ENCODE data around the gene CAMTA1.
"Not testable (repeated sequence)": the region's sequence is repeated elsewhere in the genome, so short reads cannot be mapped to it uniquely, and the experiment has no call there.

The CAMTA1 gene

GRCh38 chr1:7372477-7373120 lies 587.3 kb downstream of the CAMTA1 start:
- DNase-seq (ENCODE audit: low spot score): no peak

DNA sequence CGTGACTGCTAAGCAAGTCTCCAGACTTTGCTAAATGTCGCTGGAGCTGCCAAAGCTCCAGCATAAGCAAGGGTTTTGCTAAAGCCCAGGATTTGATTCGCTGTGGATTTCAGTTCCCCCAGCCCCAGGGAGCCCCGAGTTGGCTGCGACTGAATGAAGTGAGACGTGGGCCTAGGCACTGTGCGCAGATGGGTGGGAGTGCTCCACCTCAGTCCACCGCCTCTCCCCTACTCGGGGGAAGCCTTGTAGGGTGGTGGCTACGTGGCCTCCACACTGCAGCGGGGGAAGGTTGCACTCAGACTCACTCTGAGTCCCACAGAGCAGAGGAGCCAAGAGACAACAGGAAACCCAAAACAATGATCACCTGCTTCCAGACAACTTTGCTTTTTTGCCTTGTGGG lies 588.0 kb downstream of the CAMTA1 start:
- no peak for DNase-seq (ENCODE audit: low spot score)

DNA sequence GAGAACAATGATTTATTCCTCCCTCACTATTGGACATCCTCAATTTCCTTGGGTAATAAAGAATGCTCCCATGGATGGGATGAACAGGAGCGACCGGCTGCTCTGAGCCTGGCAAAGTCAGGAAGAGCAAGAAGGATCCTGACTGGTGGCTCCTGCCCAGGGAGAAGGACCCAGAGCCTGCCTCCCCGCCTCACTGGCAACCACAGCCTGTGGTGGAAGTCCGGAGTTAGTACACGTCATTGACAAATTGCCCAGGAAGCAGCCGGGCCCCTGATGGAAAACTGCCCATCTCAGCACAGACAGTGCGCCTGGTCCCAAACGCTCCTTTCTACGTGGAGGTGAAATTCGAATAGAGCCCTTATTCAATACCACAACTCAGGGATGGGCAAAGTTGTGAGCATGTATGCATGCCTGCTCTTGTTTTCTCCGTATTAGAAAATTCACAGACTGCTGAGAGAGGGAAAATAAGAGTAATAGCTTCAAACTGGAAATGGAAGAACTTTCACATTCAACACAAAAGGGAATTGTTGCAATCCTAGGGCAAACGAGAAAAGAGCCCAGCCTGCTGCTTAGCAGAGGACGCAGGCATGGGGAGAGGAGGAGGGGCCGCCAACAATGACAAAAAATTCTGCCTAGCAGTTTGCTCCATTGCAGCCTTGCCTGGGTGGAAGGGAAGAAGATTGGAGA lies 588.8 kb downstream of the CAMTA1 start:
- no peak for DNase-seq (ENCODE audit: low spot score)

DNA sequence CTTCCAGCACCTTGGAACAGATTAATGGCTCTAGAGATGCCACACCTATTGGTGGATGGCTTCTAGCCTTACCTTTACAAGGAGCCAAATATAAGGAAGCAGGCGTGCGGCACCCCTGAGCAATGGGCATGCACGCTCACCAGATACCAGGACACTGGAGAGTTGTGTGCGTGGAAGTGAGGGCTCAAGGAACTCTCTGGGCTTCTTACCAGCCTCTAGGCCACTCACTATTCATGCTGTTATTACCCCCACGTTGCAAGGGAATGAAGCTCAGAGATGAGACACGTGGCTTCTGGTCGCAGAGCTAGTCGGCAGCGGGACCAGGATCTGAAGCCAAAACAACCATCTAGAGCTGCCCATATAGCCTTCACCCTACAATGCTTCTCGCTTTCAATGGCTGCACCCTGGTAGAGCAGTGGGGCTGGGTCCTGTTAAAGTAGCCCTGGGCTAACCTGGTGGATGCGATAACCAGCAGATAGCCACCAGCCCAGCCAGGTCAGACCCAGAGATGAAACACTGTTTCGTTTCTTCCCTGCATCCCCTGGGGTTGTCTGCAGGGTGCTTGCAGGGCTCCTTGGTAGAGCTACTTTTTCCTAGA lies 589.4 kb downstream of the CAMTA1 start:
- no peak for DNase-seq (ENCODE audit: low spot score)

DNA sequence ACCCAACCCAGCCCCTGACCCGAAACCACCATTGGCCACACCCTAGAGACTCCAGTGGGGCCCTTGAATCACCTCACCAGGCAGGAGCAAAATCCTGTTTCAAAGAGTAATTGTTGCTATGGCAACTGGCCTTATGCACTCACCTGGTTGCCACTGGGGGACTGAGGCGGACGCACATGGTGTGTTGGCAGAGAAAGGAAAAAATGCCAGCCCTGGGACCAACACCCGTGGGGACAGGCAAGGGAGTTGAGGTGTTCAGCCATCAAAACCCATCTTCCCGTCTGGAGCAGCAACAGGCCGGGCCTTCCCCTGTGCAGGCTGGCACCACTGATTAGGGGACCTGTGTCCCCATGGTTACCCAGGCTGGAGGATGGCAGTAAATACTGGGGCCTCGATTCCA lies 590.1 kb downstream of the CAMTA1 start:
- no peak for DNase-seq (ENCODE audit: low spot score)

GRCh38 chr1:7375781-7376660 lies 590.8 kb downstream of the CAMTA1 start:
- no peak for DNase-seq (ENCODE audit: low spot score)

DNA sequence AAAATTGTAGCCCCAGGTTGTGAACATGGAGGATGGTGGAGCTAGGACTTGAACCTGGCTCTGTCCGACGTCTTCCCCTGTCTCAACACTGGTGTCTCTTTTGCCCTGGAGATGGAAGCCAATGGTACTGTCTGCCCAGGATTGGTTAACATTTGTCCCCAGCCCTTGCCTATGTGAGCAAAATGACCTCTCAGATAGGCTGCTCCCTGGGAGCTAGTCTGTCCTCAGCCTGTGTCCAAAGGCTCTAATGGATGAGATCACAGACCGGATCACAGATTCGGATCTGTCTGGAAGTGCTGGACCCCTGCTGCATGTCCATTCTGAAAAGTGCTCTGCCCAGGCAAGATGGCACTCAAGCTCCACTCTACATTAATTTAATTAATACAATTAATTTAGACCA lies 591.4 kb downstream of the CAMTA1 start:
- DNase-seq (ENCODE audit: low spot score): no peak

GRCh38 chr1:7378346-7379130 lies 593.3 kb downstream of the CAMTA1 start:
- no peak for DNase-seq (ENCODE audit: low spot score)

DNA sequence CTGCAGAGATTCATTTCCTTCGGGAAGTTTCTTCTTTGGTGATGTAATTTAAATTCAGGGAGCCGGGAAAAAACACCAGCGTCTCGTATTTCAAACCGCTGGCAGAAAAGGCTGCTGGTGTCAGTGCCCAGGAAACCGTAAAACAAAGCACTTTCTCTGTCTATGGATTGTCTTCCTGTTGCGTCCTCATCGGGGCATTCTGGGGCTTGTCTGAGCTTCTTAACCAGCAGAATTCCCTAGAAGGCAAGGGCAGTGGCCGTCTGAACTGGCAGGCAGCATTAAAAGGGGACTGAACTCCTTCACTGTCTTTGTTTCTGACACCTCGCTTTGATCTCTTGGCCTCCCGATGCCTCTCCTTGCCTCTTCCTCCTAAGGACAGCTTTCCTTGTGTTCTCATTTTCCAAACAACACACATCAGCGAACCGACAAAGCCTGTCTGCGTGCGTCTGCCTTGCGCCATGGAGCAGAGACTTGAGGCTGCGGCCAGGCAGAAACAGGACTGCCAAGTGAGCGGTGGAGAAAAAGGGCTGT lies 594.3 kb downstream of the CAMTA1 start:
- DNase-seq (ENCODE audit: low spot score): peak; percentile 81

DNA sequence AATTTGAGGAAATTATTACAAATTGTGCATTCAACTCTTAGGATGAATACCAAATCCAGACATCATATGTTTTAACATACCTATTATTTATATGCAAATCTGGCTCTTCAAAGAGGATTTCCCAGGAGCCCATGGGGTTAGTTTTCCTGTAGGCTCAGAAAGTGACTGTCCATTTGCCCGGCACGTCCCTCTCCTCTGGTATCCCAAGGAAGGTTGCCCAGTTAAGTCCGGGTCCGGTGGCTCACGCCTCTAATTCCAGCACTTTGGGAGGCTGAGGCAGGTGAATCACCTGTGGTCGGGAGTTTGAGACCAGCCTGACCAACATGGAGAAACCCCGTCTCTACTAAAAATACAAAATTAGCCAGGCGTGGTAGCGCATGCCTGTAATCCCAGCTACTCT lies 594.8 kb downstream of the CAMTA1 start:
- DNase-seq (ENCODE audit: low spot score): not testable (repeated sequence)

GRCh38 chr1:7380712-7381111 lies 595.5 kb downstream of the CAMTA1 start:
- no peak for DNase-seq (ENCODE audit: low spot score)

GRCh38 chr1:7381729-7382128 lies 596.5 kb downstream of the CAMTA1 start:
- DNase-seq (ENCODE audit: low spot score): not testable (repeated sequence)

DNA sequence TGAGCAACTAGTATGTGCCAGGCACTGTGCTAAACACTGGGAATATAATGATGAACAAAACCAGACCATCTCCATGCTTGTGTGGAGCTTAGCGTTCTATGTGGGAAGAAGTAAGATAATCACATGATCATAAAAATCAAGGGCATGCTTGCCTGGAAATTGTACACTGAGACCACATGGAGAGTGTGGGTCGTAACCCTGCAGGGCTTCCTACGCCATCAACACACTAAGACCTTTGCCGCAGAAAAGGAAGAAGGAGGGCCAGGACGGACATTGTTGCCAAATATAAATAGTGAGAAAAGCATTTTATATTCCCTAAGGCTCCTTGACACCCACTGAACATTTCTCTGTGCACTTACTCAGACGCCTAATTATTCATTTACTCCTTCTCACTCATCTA lies 597.7 kb downstream of the CAMTA1 start:
- no peak for DNase-seq (ENCODE audit: low spot score)

DNA sequence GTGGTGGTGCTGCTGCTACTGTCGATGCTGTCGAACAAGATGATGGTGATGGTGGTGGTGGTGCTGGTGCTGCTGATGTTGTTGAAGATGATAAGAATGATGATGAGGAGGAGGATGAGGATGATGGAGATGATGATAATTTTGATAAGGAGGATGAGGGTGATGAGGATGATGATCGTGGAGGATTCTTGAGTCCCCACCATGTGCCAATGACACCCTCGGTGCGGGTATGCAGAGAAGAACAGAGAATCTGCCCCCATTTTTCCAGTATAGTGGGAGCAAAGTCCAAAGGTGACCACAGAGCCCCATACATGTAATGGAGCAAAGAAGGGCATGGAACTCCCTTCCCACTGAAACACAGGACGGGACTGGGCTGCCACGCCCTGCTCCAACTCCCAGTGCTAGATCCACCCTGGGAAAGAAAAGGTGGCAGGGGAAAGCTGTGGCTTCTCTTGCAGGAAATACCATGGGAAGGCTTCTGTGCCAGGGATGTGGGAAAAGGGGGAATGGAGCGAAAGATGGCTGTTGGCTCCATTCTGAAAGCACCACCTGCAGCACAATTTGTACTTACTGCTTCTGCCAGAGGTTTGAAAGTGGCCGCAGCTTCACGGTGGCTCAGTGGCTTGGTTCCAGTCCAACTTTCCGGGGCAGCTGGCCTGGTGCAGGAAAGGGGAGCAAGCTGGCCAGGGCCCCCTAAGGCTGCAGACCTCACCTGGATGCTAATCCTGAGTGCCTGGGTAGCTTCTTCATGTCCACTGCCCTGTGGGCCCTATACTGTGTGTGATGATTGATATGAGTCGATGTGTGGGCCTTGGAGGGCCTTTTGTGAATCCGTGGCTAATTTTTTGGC lies 598.6 kb downstream of the CAMTA1 start:
- no peak for DNase-seq (ENCODE audit: low spot score)

DNA sequence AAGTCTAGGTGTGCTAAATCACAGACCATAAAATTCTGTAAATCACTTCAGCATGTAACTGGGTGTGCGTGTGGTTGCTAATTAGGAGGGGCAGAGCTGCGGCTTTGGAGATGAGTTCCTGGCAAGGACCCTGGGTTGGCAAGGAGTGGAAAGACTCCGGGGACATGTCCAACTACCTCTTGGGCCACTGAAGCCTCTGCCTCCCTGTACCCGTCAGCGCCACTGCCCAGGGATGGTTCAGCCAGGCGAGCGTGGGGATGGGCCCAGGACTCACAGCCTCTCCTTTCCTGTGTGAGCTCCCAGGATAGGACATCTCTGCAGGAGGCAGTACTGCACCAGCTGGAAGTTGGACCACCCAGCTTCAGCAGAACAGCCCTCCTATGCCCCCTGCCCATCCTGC lies 599.4 kb downstream of the CAMTA1 start:
- no peak for DNase-seq (ENCODE audit: low spot score)

DNA sequence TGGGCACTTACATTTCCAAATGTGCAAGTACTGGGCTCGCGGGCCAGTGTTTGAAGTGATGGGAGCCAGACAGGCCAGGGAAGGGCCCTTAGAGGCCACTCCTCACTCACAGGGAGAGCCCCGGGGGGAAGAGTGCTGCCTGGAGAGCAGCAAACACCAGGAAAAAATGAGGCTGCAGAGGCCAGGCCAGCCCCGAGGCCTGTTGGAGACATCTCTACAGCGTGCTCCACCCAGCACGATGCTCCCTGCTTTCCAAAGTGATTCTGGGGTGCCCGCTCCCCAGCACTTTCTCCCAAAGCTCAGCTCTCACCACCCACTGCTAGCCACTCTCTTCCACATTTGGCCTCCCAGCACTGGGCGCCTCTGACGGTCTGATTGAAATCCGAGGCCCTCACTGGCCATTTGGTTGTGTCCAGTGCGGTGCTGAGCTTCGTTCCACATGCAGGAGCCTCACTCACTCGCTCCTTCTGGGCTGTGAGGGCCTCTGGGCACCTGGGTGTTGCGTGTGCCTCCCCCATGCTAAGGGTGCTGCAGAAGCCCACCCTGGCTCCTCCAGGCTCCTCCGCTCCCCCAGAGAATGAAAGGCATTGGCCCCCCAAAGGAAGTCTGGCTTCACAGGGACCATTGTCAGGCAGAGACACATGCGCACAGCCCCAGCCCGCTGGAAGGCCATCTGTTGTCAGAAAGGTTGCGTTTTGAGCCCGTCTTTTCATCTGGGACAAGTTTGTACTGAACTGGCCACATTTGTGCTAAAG lies 600.4 kb downstream of the CAMTA1 start:
- no peak for DNase-seq (ENCODE audit: low spot score)

GRCh38 chr1:7386226-7387052 lies 601.2 kb downstream of the CAMTA1 start:
- DNase-seq (ENCODE audit: low spot score): no peak

DNA sequence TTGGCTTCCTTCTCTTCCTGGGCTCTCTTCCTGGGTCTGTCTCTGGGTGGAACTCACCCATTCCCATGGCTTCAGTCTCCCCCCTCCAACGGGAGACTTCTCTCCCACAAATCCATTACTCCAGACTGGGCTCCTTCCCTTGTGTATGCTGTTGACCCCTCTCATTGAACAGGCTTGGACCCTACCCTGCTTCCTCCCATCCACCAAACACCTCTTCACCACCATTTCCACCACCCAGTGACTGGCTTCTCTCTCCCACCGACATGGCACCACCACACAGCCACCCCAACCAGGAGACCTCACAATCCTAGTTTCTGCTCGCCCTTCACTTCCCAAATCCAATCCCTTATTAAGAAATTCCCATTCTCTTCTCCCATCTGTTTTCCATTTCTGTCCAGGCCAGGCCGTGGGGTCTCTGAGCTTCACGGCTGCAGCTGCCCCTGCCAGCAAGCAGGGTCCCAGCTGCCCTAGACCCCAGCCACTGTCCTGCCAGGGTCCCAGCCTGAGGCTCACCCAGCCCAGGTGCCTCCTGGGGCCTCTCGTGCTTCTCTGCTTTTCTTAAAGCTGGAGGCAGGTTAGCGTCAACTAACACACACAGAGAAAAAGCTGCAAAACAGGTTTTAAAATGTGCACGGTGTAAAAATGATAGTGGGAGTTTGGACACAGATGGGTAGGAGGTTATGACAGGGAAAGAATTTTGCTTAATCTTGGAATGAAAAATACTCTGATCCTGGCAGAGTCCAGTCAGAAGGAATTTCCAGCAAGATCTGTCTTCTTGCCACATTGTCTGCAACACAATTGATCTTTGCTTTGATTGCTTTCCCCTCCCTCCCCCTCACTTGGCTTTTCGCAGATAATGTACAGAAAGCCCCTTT lies 602.0 kb downstream of the CAMTA1 start:
- DNase-seq (ENCODE audit: low spot score): no peak
